Heart right ventricle (tissue), 16 donors: ENCODE data around the gene FUT8. TPM values are rescaled to one million over a fixed set of nuclear protein-coding genes. Genes with fewer than 3 reads are reported as not detected.

Experiments used
- ATAC-seq, 8 donors: fragments of 200-7000 bp; cut with Tn5 transposase; one replicate each; pipeline ENCODE4 v1.9.1; 2020; ENCODE audit warnings: mild to moderate bottlenecking in 8 of 8, moderate library complexity in 8 of 8, moderate number of reproducible peaks in 1 of 8
- DNase-seq, 2 donors: peaks; one replicate each; pipeline ENCODE4 v3.0.0-alpha.2; 2020
- H3K27ac ChIP-seq, 10 donors: fragments of 200-600 bp; sonication (generic) in 2 of 10; one replicate each; pipeline versions ENCODE4 v1.5.0 to v1.8.0; 2020 to 2022; ENCODE audit warnings: mild to moderate bottlenecking in 3 of 10
- H3K27me3 ChIP-seq, 7 donors: fragments of 200-600 bp; one replicate each; pipeline ENCODE4 v1.8.0; 2021 to 2022; ENCODE audit warnings: mild to moderate bottlenecking in 2 of 7
- H3K36me3 ChIP-seq, 9 donors: fragments of 200-600 bp; sonication (generic) in 1 of 9; one replicate each; pipeline versions ENCODE4 v1.5.0 to v1.8.0; 2020 to 2022; ENCODE audit warnings: mild to moderate bottlenecking in 2 of 9
- H3K4me1 ChIP-seq, 9 donors: fragments of 200-600 bp; sonication (generic) in 1 of 9; one replicate each; pipeline versions ENCODE4 v1.5.0 to v1.8.0; 2020 to 2022; ENCODE audit warnings: mild to moderate bottlenecking in 4 of 9
- H3K4me3 ChIP-seq, 10 donors: fragments of 200-600 bp; sonication (generic) in 2 of 10; one replicate each; pipeline versions ENCODE4 v1.5.0 to v1.8.0; 2020 to 2022; ENCODE audit warnings: mild to moderate bottlenecking in 7 of 10, moderate library complexity in 2 of 10
- H3K9me3 ChIP-seq, 11 donors: fragments of 200-600 bp in 10 of 11; sonication (generic) in 2 of 11; one replicate each; pipeline versions ENCODE4 v1.5.0 to v1.8.0; 2013 to 2022; ENCODE audit warnings: mild to moderate bottlenecking in 2 of 11, control low read depth in 1 of 11, moderate library complexity in 1 of 11
- WGBS, 2 donors: extraction: QIAGEN DNeasy Blood & Tissue Kit; methylation state at CpG; one replicate each; pipeline ENCODE4 v1.1.7; 2013; ENCODE audit warnings: inconsistent platforms in 1 of 2; 5-methylcytosine and 5-hydroxymethylcytosine counted together
- intact Hi-C, 10 donors: fragments of 100-400 bp; cut with DNase I; formaldehyde crosslinking; loops; one replicate each; pipeline versions ENCODE4 v1.11.1 to v1.14.2; 2022
- polyA plus RNA-seq, 2 donors: library from polyadenylated mRNA; stranded (reverse); fragments of 200-250 nt; gene quantifications; one replicate each; pipeline ENCODE4 v1.2.3, GENCODE V29; 2013
- total RNA-seq, 10 donors: library from RNA; stranded (reverse); fragmentation: NEBNext Ultra II Directional in 3 of 10; extraction: Animal tissue kit (Norgen Biotek cat#: 25700) in 3 of 10; gene quantifications; one replicate each; pipeline versions ENCODE4 v1.2.1 to v1.2.4, GENCODE V29; 2021 to 2023
- TF ChIP-seq, protein P1 (sequence below), 9 donors: fragments of 200-600 bp; sonication (generic) in 2 of 9; IDR thresholded peaks; one replicate each; pipeline versions ENCODE4 v1.5.0 to v1.8.0; 2021 to 2022; ENCODE audit warnings: antibody characterized with exemption in 9 of 9, mild to moderate bottlenecking in 5 of 9, moderate library complexity in 1 of 9
- donor health status: Arrhythmogenic right ventricular cardiomyopathy.
- donor health status: ischemic (EF 13 %, LVEDD 7.1; RV severe dilation, severe dysfunction).
- donor health status: healthy with polysubstance abuse.
- donor health status: DM: no; HTN: yes; CAD: no.
- donor health status: DM: no; HTN: no; CAD: no.
- donor health status: ischemic (EF 25% LVEDD 6.9; RV normal size, moderate dysfunction).
- donor health status: ischemic (EF 25% LVEDD 5.7; RV mildly dilated, moderate dysfunction).
- donor health status: healthy.
- donor health status: DM: yes; HTN: yes; CAD: no.
- donor health status: Ischemic cardiomyopathy.
- donor health status: ischemic (EF 35%, LVEDD 5.7; RV mildly dilated, moderate dysfunction).
- donor health status: nonischemic (EF 11% LVEDD 7.7; RV severe dilation, severe dysfunction).
- donor health status: DM: yes; HTN: yes; CAD: no.
- donor health status: PGD.
- donor health status: ischemic (EF 29% LVEDD 5.4; RV normal size, mild dysfunction).
- donor health status: nonischemic (EF 23%, LVEDD 6.1; RV moderate dilation, normal function).

FUT8 gene
- total and polyA plus RNA-seq, 12 donors, result 2.9 to 16.1 (median 9.9) TPM

DNA sequence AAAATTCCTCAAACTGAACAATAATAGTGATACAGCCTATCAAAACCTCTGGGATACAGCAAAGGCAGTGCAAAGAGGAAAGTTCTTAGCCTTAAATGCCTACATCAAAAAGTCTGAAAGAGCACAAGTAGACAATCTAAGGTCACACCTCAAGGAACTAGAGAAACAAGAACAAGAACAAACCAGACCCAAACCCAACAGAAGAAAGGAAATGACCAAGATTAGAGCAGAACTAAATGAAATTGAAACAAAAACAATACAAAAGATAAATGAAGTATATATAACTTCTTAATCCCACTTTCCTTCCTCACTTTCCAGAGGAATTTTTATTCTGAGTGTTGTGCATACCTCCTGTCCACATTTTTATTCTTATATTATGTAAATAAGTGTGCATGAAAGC is 192.0 kb downstream of the FUT8 start:
- Histone ChIP-seq H3K27ac (no peak overlapping the region), H3K4me3 (no peak overlapping the region), H3K27me3 (no peaks in the 10 kb centered on the region), H3K36me3 (no peaks in the 10 kb centered on the region), H3K9me3 (no peaks in the 10 kb centered on the region), H3K4me1 (no peaks in the 10 kb centered on the region)
- intact Hi-C loops, result no loop called here
- no peak for DNase-seq
- no peak for ATAC-seq
- TF ChIP-seq, protein P1, sequence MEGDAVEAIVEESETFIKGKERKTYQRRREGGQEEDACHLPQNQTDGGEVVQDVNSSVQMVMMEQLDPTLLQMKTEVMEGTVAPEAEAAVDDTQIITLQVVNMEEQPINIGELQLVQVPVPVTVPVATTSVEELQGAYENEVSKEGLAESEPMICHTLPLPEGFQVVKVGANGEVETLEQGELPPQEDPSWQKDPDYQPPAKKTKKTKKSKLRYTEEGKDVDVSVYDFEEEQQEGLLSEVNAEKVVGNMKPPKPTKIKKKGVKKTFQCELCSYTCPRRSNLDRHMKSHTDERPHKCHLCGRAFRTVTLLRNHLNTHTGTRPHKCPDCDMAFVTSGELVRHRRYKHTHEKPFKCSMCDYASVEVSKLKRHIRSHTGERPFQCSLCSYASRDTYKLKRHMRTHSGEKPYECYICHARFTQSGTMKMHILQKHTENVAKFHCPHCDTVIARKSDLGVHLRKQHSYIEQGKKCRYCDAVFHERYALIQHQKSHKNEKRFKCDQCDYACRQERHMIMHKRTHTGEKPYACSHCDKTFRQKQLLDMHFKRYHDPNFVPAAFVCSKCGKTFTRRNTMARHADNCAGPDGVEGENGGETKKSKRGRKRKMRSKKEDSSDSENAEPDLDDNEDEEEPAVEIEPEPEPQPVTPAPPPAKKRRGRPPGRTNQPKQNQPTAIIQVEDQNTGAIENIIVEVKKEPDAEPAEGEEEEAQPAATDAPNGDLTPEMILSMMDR (IDR thresholded peaks at IDR 0.05), result no peak

DNA sequence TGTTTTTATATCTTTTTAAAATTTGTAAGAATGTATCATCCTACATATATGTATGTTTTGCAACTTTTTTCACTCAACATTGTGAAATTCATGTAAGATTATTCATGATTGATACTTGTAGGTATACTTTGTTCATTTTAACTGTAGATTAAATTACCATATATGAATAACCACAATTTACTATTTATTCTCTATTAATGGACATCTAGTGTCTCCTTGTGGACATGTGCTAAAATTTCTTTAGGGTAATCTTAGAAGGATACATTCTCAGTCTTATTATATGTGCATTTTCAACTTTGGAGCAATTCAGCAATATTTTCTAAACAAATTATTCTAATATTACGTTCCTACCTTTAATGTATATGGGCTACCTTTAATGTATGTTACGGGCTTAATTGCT is 192.4 kb downstream of the FUT8 start:
- WGBS, 2 donors, result 49% methylated on average over 2 of the region's 2 CpGs
- intact Hi-C loops, result no loop called here
- no peak for ATAC-seq
- Histone ChIP-seq H3K4me3 (no peak overlapping the region), H3K27me3 (no peaks in the 10 kb centered on the region), H3K9me3 (no peaks in the 10 kb centered on the region), H3K27ac (no peak overlapping the region), H3K4me1 (no peaks in the 10 kb centered on the region), H3K36me3 (no peaks in the 10 kb centered on the region)
- DNase-seq, result no peak
- TF ChIP-seq, protein P1 (IDR thresholded peaks at IDR 0.05), result peak in 4 of 9 donors; percentile 12 to 44 (median 32)

DNA sequence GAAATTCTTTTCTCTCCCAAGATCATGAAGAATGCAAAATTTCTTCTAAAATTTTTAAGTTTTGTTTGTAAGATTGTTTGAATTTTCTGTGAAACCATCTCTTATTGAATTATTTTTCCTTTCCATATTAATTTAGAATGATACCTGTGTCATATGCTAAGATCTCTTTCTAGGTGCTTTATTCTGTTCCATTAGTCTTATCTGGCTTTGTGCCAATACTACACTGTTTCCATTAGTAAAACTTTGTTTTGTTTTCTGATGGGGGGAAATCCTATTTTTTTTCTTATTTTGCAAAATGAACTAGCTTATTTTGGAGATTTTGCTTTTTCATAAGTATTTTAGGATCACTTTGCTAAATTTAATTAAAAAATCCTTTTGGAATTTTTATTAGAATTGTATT is 193.9 kb downstream of the FUT8 start:
- no peak overlapping the region for H3K4me3 ChIP-seq
- no peaks in the 10 kb centered on the region for H3K27me3 ChIP-seq
- no peaks in the 10 kb centered on the region for H3K9me3 ChIP-seq
- H3K36me3 ChIP-seq, result no peaks in the 10 kb centered on the region
- no peak overlapping the region for H3K27ac ChIP-seq
- intact Hi-C loops, result no loop called here
- no peak for ATAC-seq
- DNase-seq, result no peak
- H3K4me1 ChIP-seq, result no peaks in the 10 kb centered on the region
- TF ChIP-seq, protein P1 (IDR thresholded peaks at IDR 0.05), result no peak

DNA sequence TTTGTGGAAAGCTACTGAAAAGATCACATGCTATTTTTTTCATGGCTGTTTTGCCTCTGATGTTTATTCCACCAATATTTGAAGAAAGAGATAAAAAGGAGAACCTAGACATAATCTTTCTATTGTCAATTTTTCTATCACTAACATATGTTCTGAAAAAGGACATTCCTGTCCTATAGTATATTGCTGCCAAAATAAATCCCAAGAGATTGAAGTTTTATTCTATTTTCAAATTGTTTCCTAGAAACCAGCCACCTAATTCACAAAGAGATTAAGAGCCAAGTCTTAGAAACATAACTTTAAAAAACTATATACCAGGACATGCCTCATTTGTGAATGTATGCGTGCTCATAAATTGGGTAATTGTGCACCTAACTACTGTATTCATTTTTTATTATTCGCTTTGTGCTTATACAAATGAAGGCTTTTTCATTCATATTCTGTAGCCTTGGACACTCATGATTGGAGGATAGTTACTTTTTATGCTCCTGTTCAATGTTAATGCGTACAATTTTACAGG is 200.7 kb downstream of the FUT8 start:
- DNase-seq (no peak), ATAC-seq (no peak)
- Histone ChIP-seq H3K4me1 (peaks cover 0 to 4% (median 0%) of the 10 kb centered on the region in 9 donors), H3K27me3 (no peaks in the 10 kb centered on the region), H3K4me3 (no peak overlapping the region), H3K9me3 (no peaks in the 10 kb centered on the region), H3K27ac (no peak overlapping the region), H3K36me3 (peaks cover 0 to 20% (median 0%) of the 10 kb centered on the region in 9 donors)
- TF ChIP-seq, protein P1 (IDR thresholded peaks at IDR 0.05), result no peak
- intact Hi-C loops, result no loop called here
- WGBS, 2 donors, result 90 to 95% methylated on average over 3 of the region's 3 CpGs
